Dedifferentiated amniotic fluid mesenchymal stem cell (primary cell): ENCODE results near the gene MED25.

Source experiments
- DNase-seq: peaks from one replicate; pipeline ENCODE4 v3.0.0-alpha.2; 2016; ENCODE audit errors: extremely low spot score

MED25 gene

DNA sequence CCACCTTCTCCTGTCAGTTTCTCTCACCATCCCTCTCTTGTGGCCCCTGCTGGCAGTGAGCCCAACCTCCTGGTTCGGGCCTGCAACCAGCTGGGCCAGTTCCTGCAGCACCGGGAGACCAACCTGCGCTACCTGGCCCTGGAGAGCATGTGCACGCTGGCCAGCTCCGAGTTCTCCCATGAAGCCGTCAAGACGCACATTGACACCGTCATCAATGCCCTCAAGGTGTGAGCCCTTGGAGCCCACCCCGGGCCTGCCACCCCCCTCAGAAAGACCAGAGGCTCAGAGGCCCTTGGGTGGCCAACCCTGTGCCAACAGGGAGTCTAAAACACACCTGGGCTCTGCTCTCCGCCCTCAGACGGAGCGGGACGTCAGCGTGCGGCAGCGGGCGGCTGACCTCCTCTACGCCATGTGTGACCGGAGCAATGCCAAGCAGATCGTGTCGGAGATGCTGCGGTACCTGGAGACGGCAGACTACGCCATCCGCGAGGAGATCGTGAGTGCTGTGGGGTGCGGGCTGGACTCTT is 18.8 kb upstream of the MED25 start:
- no peak for DNase-seq

DNA sequence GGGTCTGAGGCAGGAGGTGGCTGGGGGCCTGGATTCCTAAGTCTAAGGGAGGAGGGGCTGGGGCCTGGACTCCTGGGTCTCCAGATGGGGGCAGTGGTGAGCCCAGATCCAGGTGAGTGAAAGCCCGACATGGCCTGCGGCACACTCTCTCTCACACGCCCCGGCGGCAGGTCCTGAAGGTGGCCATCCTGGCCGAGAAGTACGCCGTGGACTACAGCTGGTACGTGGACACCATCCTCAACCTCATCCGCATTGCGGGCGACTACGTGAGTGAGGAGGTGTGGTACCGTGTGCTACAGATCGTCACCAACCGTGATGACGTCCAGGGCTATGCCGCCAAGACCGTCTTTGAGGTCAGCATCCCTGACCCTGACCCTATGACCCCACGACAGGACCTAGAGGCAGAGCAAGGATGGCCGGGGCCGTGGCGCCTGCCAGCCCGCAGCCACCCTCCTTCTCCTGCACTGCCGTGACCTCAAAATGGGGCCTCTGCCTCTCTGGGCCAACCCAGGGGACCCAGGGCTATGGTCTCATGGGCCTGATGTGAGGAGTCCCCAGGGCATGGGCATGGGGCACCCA is 18.2 kb upstream of the MED25 start:
- no peak for DNase-seq

DNA sequence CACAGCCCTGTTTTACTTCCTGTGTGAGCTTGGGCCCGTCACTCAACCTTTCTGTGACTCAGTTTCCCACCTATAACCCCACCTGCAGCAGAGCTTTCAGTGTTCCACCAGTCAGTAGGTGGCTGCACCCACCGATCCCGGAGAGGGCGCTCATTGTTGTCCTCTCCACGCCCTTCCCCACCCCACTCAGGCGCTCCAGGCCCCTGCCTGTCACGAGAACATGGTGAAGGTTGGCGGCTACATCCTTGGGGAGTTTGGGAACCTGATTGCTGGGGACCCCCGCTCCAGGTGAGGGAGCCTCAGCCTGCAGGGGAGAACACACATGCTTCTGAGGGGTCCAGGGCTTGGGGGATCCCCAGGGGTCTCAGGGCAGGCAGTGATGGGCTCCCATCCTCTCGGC is 17.3 kb upstream of the MED25 start:
- DNase-seq, result no peak

DNA sequence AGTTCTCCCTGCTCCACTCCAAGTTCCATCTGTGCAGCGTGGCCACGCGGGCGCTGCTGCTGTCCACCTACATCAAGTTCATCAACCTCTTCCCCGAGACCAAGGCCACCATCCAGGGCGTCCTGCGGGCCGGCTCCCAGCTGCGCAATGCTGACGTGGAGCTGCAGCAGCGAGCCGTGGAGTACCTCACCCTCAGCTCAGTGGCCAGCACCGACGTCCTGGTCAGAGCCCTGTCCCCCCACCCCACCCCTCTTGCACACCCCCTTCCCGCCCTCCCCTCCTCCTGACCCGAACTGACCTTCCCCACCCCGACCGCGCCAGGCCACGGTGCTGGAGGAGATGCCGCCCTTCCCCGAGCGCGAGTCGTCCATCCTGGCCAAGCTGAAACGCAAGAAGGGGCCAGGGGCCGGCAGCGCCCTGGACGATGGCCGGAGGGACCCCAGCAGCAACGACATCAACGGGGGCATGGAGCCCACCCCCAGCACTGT is 16.6 kb upstream of the MED25 start:
- DNase-seq, result no peak

DNA sequence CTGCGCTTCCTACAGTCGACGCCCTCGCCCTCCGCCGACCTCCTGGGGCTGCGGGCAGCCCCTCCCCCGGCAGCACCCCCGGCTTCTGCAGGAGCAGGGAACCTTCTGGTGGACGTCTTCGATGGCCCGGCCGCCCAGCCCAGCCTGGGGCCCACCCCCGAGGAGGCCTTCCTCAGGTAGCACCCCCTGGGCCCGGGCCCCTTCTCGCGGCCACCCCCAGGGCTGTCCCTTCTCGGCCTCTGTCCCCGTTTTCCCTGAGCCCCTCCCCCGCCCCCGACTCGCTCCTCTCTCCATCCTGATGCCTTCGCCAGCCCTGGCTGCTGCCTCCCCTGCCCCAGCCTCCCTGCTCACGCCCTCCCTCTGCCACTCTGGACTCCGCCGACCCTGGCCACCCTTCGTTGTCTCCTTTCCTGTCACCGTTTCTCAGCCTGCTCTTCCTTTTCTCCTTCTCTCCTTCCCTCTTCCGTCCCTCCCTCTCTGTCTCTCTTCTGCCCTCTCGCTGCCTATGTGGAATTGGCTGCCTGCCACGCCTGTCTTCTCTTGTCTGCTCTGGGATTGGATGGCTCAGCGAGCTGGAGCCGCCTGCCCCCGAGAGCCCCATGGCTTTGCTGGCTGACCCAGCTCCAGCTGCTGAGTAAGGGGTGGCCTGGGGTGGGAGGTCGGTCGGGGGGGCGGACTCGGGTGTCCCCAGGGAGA is 16.0 kb upstream of the MED25 start:
- peak; percentile 53 for DNase-seq

DNA sequence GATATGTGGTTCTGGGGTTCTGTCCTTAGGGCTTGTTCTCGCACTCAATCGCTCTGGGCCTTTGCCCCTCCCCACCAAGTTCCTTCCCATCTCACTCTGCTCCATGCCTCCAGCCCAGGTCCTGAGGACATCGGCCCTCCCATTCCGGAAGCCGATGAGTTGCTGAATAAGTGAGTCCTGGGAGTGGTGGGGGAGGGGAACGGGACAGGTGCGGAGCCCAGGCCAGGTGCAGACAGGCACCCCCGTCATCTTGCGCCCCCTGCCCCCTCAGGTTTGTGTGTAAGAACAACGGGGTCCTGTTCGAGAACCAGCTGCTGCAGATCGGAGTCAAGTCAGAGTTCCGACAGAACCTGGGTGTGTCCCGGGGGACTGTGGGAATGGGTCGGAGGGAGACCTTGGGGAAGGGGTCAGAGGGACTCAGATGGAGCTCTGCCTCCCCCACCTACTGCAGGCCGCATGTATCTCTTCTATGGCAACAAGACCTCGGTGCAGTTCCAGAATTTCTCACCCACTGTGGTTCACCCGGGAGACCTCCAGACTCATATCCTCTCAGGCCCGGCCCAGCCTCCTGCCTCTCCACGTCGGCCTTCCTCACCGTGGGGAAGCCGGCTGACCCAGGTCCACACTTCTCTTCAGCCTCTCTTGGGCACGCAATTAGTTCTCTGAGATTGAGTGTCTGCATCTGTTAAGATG is 15.1 kb upstream of the MED25 start:
- no peak for DNase-seq

DNA sequence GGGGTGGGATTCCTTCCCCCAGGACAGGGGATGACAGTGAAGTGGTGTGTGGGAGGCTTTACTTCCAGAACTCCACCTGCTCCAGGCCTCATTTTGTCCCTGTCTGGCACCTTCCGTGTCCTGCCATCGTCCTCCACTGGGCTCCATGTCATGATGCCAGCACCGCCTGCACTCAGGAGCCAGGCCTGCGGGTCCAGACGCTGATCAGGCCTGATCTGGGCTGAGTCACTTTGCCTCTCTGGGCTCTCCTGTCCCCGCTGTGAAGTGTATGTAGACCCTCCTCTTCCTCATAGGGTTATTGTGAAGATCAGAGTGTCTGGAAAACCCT is 14.6 kb upstream of the MED25 start:
- DNase-seq, result no peak

DNA sequence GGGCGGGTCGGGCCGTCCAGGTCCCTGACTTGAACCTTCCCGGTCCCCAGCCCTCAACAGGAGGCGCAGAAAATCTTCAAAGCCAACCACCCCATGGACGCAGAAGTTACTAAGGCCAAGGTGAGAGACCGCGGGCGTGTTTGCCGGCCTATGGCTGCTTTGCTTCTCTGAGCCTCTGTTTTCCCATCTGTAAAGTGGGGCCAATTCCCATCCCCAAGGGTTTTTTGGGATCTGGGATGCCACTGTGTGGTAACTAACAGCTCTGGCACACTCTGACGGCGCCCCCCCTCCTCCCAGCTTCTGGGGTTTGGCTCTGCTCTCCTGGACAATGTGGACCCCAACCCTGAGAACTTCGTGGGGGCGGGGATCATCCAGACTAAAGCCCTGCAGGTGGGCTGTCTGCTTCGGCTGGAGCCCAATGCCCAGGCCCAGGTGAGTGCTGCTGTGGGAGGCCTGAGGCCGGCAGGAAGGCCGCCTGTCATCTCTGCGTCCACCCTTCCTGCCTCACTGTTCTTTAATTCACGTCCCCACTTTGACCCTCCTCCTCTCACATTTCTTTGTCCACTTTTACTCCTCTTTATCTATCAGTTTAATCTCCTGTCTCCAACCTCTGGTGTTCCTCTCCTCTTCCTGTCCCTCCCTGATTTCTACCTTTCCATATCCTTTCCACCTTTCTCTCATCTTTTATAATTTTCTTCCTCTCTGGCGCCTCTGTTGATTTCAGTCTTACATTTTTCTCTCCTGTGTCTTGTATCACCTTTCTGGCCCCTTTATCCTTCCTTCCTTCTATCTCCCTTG is 12.1 kb upstream of the MED25 start:
- no peak for DNase-seq

DNA sequence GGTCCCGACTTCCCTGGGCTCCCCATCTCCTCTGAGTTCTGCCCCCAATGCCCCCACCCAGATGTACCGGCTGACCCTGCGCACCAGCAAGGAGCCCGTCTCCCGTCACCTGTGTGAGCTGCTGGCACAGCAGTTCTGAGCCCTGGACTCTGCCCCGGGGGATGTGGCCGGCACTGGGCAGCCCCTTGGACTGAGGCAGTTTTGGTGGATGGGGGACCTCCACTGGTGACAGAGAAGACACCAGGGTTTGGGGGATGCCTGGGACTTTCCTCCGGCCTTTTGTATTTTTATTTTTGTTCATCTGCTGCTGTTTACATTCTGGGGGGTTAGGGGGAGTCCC is 11.5 kb upstream of the MED25 start:
- DNase-seq, result no peak

DNA sequence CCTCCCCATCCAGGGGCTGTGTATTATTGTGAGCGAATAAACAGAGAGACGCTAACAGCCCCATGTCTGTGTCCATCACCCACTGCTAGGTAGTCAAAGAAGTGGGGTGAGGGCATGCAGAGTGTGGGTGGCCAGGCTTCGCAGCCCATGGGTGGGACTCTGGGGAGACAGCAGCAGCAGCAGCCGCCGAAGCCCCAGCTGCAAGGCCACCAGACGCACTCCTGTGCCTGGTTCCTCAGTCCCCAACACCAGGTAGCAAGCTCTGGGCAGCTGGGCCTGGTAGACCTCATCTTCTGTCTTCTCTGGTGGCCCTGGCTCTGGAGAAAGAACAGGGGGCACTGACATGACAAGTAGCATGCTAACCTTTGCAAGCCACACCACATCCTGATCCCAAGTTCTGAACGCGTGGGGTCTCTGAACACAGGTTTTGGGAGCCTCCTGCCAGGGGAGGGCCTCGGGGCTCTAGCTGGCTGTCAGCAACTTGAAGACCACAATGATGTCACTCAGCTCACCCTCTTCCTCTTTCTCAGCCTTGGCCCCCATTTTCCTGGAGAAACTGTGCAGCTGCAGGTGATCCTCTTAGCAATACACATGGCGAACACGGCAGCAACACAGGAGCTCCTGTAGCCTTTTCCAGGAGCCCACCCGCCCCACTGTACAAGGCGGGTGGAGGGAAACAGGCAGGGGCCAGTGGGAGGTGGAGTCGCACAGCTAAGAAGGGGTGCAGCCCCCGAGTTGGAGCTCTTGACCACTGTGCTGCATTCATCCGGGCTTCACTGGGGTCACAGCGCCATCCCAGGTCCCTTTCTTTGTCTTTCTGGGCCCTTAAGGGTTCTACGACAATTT is 10.8 kb upstream of the MED25 start:
- DNase-seq, result no peak

DNA sequence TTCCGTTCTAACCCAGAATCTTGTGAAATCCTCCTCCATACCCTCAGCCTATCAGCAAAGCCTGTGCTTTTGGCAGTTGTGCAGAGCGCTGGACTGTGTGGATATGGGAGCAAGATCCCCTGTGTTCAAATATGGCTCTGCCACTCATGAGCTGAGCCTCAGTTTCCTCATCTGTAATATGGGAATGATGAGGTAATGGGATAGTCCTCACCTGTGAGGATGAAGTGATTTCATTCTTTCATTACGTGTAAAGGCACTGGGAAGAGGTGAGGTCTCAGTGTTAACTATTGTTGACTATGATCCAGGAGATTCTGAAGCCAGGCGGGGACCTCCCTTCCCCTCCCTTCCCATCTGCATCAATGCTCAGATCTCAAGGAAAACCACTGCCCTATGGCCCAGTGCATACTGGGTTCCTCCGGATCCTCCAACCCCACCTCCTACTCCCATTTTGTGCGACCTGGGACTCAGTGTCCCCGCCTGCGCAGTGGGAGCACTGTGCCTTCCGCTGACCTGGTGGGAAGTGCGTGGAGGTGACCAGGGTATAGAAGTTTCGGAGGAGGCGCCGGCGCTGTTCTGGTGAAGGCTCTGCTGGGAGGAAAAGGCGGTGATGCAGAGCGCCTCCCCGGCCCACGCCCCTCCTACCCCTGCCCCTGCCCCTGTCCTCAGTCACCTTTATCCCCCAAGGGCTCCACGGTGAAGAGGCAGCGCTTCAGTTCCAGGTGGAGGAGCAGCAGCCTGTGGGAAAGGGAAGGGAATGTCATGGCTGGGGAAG is 10.0 kb upstream of the MED25 start:
- no peak for DNase-seq

DNA sequence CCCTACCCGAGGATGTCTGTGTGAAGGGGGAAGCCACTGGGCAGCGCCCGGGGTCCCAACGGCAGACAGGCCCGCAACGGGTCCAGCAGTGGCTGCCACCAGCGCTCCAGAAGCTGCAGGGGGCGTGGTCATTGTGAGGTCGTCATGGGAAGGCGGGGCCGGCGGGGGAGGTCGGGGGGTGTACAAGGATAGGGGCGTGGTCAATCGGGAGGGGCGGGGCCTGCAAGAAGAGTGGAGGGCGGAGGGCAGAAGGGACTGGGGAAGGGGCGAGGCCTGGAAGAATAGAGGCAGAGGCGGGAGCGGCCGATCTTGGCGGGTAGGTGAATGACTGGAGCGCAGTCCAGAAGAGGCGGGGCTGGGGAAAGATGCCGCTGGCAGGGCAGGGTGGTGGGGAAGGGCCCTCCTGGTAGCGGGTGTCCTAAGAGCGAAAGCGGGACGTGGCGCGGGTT is 9.4 kb upstream of the MED25 start:
- DNase-seq, result peak; percentile 65

DNA sequence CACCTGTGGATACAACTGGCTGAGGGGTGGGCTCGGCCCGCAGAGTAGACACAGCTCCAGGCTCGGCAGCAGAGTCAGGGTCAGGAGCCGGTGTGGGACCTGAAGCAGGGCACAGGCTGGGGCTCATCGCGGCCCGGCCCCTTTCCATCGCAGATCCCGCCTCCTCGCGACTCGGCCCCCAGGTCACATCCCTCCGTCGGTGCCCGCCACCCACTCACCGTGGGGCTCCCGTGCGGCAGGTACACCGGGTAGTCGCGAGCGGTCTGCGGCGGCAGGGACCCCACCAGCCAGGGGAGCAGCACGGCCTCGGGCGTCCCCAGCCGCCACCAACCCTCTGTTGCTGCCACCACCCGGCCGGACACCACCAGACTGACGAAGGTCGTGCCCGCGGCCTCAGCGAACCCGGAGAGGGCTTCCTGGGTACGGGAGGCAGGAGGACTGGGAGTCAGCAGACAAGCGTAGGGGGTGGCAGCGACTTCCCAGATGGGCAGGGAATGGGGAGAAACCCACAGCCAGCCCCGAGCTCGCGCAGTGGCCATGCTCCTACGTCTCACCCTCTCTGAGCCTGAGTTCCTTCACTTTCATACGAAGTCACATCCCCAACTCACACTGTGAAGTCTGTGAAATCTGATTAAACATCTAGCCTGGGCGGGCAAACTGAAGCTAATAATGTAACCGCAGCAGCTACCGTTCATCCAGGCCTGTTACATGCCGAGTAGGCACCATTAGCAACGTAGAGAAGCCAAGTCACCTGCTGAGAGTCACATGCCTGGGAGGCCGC is 8.7 kb upstream of the MED25 start:
- no peak for DNase-seq

DNA sequence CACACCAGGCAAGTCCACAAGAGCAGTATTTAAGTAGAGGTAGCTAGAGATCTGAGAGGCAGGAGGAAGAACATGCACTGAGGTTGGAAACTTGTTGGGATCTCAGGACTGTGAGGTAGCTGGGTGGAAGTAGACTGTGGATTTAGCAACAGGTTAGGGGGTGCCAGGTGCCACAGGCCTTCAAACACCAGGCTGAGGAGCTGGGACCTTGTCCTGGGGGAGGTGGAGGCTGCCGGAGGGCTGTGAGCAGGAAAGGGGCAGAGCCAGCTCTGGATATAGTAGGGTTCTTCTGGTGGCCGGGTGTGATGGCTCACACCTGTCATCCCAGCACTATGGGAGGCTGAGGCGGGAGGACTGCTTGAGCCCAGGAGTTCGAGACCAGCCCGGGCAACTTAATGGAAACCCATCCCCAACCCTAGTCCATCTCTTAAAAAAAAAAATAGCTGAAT is 8.1 kb upstream of the MED25 start:
- DNase-seq, result no peak

DNA sequence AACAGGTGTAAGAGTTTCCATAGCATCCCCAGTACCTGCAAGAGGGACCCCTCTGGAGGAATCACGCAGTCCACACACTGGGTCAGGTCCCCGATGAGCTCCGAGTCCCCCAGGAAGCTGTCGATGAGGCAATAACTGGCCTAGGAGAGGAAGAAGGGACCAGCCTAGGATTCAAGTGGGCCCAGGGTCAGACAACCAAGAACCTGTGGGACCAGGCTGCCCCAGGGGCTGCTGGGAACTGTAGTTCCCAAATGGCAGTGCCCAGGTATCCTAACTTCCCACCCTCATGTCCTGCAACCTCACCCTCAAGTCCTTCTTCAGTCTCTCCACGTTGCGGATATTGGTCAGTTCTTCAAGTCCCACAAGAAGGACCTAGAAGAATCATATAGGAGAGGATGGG is 6.8 kb upstream of the MED25 start:
- DNase-seq, result no peak

DNA sequence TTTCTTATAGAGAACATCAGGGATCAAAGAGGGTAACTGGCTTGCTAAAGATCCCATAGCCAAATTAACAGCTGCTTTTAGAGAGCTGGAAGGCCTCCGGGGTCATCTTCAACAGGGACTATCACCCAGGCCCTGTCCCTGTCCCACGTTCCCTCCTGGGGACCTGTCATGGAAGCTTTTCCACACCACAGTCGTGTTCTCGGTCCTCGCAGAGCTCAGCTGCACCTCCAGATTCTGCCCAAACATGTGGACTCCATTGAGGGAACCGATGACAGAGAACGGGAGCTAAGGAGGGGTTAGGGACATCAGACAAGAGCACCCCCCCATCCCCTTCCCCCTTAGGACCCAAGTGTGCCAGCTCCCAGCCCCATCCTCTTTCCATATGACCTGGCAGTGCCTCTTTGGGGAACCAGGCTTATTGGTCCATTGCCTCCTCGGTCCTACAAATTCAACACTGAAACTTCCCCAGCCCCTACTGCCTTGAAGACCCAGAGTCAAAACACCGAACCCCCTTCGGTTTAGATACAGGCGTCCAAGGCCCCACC is 5.6 kb upstream of the MED25 start:
- DNase-seq, result no peak

DNA sequence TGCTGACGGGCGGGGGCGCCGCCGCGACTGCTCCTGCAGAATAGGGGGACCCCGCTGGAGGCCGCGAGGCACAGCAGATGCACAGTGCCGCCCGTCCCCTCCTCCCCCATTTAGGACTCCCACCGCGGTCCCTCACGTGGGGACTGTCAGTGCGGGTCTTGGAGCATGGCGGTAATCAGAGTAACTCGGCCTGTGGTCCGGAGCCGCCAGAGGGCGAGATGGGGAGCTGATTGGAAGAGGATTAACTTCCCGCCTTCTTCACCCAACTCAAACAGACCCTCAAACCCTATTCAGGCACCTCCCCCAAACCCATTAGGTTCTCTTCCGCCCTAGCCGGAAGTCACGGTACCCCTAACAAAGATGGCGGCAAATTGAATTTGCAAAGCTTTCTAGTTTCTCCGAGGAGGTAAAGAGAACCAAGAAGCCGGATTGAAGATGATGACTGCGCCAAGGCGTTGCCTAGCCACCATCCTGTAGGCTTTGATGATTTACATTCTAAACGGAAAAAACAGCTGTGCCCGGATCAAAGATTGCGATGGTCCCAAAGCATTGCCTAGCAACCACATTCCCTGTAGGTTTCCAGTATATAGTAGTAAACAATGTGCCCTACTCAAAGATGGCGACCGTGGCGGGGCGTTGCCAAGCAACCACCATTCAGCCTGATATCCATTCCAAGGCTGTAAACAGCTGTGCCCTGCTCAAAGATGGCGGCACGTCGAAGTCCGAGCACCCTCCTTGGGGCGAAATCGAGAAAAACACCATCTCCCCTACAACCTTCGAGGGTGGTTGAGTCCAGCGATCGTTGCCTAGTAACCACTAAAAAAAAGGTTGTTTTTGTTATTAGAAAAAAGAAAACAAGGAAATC is 4.9 kb upstream of the MED25 start, which contains the start of gene FUZ:
FUZ (minus strand) TSS at position 296 of the 865 bp plus-strand sequence; CDS start at position 110, 186 bp downstream.
- DNase-seq, result peak; percentile 98

DNA sequence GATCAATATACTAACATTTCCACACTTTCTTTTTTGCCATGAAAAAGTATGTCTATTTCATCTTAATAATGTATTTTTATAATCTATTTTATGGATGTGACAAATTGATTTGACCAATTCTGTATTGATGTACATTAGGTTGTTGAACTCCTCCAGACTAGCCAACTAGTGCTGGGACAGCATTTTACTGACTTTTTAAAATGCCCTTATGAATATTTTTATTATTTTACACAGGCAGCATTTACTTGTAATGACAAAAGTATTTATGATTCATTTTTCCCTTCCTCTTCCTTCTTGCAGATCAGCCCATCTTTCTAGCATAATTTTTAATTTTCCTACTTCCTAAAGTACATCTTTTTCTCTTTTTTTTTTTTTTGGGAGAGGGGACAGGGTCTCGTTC is 4.1 kb upstream of the MED25 start:
- DNase-seq, result no peak
